ENCODE measurements around the gene PRMT2. TPM values are rescaled to one million over a fixed set of nuclear protein-coding genes. Genes with fewer than 3 reads are reported as not detected.
A peak's percentile ranks its signal among the peaks of the same experiment; 100 is the strongest.

The PRMT2 gene
- total and polyA plus RNA-seq, 2 donors from 2014 or later: 82.6 to 100 TPM

- H3K4me3 ChIP-seq (ENCODE audit: low read length in 3 of 3): peak overlapping the region in 2 of 3 donors; percentile 0 to 5
- FAIRE-seq: no peak
- no peak overlapping the region for H3K27ac ChIP-seq (ENCODE audit: low read depth in 2 of 2, low read length in 2 of 2)
- DNase-seq: no peak
- TF ChIP-seq CTCF (IDR thresholded peaks at IDR 0.05; ENCODE audit: borderline replicate concordance, extremely low read depth, insufficient read depth): no peak
- no peak overlapping the region for H3K9ac ChIP-seq (ENCODE audit: low read length in 3 of 3)
- H3K9me3 ChIP-seq (ENCODE audit: control insufficient read depth in 2 of 3, insufficient read depth in 1 of 3, low read length in 3 of 3): no peaks in the 10 kb centered on the region
- peaks cover 4 to 12% (median 8%) of the 10 kb centered on the region in 3 donors for H3K4me1 ChIP-seq (ENCODE audit: control insufficient read depth in 2 of 3, insufficient read depth in 2 of 3, low read depth in 1 of 3, low read length in 3 of 3)
- intact Hi-C loops (cut with DNase I): no loop called here
- H3K27me3 ChIP-seq (ENCODE audit: control insufficient read depth, insufficient read depth, low read length): no peaks in the 10 kb centered on the region
- peaks cover 0 to 5% (median 5%) of the 10 kb centered on the region in 3 donors for H3K36me3 ChIP-seq (ENCODE audit: control insufficient read depth in 2 of 3, insufficient read depth in 3 of 3, low read length in 3 of 3)
Measured at GRCh38 chr21:46637952-46638746, 2.7 kb downstream of the PRMT2 start.

- H3K36me3 ChIP-seq (ENCODE audit: control insufficient read depth in 2 of 3, insufficient read depth in 3 of 3, low read length in 3 of 3): peaks cover 10 to 18% (median 11%) of the 10 kb centered on the region in 3 donors
- no peak overlapping the region for H3K27ac ChIP-seq (ENCODE audit: low read depth in 2 of 2, low read length in 2 of 2)
- intact Hi-C loops (cut with DNase I): no loop called here
- no peak overlapping the region for H3K9ac ChIP-seq (ENCODE audit: low read length in 3 of 3)
- DNase-seq: peak in 2 of 5 donors; percentile 16 to 27
- no peak for TF ChIP-seq CTCF (IDR thresholded peaks at IDR 0.05; ENCODE audit: borderline replicate concordance, extremely low read depth, insufficient read depth)
- no peaks in the 10 kb centered on the region for H3K27me3 ChIP-seq (ENCODE audit: control insufficient read depth, insufficient read depth, low read length)
- H3K4me3 ChIP-seq (ENCODE audit: low read length in 3 of 3): no peak overlapping the region
- FAIRE-seq: no peak
- peaks cover 4 to 9% (median 8%) of the 10 kb centered on the region in 3 donors for H3K4me1 ChIP-seq (ENCODE audit: control insufficient read depth in 2 of 3, insufficient read depth in 2 of 3, low read depth in 1 of 3, low read length in 3 of 3)
- H3K9me3 ChIP-seq (ENCODE audit: control insufficient read depth in 2 of 3, insufficient read depth in 1 of 3, low read length in 3 of 3): no peaks in the 10 kb centered on the region
Measured at GRCh38 chr21:46639489-46640386, 4.3 kb downstream of the PRMT2 start.

- no peak for TF ChIP-seq CTCF (IDR thresholded peaks at IDR 0.05; ENCODE audit: borderline replicate concordance, extremely low read depth, insufficient read depth)
- Histone ChIP-seq H3K4me3 (ENCODE audit: low read length in 3 of 3) (no peak overlapping the region), H3K27ac (ENCODE audit: low read depth in 2 of 2, low read length in 2 of 2) (no peak overlapping the region), H3K4me1 (ENCODE audit: control insufficient read depth in 2 of 3, insufficient read depth in 2 of 3, low read depth in 1 of 3, low read length in 3 of 3) (peaks cover 0 to 8% (median 2%) of the 10 kb centered on the region in 3 donors), H3K27me3 (ENCODE audit: control insufficient read depth, insufficient read depth, low read length) (no peaks in the 10 kb centered on the region), H3K9me3 (ENCODE audit: control insufficient read depth in 2 of 3, insufficient read depth in 1 of 3, low read length in 3 of 3) (no peaks in the 10 kb centered on the region), H3K9ac (ENCODE audit: low read length in 3 of 3) (no peak overlapping the region), H3K36me3 (ENCODE audit: control insufficient read depth in 2 of 3, insufficient read depth in 3 of 3, low read length in 3 of 3) (peaks cover 10 to 25% (median 21%) of the 10 kb centered on the region in 3 donors)
- intact Hi-C loops (cut with DNase I): no loop called here
- FAIRE-seq: no peak
- no peak for DNase-seq
Measured at GRCh38 chr21:46641656-46642055, 6.2 kb downstream of the PRMT2 start.
